22Rv1 (cell line): ENCODE results near the gene GDI2.

Source experiments
- H3K27ac ChIP-seq: fragments of 450-650 bp; 2 replicates; pipeline ENCODE4 v1.5.1; 2017
- CTCF ChIP-seq: fragments of 450-650 bp; IDR thresholded peaks from 2 replicates; pipeline ENCODE4 v1.5.1; 2017; ENCODE audit warnings: mild to moderate bottlenecking
- ZFX ChIP-seq: fragments of 450-650 bp; IDR thresholded peaks from 2 replicates; pipeline ENCODE4 v1.6.1; 2017; ENCODE audit warnings: antibody characterized with exemption, borderline replicate concordance

Gene GDI2

GRCh38 chr10:5737352-5737751, 75.9 kb downstream of the GDI2 start:
- TF ChIP-seq CTCF (no peak), ZFX (no peak)
- no peak overlapping the region for H3K27ac ChIP-seq

- H3K27ac ChIP-seq = peak overlapping the region; percentile 19; the same call in 1 of the 2 replicates
- TF ChIP-seq CTCF = no peak
- no peak for TF ChIP-seq ZFX
Observed at GRCh38 chr10:5736591-5736990, 76.6 kb downstream of the GDI2 start.

- H3K27ac ChIP-seq = no peak overlapping the region
- TF ChIP-seq CTCF (no peak), ZFX (no peak)
Observed at GRCh38 chr10:5735119-5735518, 78.1 kb downstream of the GDI2 start.

- no peak for TF ChIP-seq ZFX
- TF ChIP-seq CTCF = no peak
- no peak overlapping the region for H3K27ac ChIP-seq
Observed at GRCh38 chr10:5732141-5732540, 81.1 kb downstream of the GDI2 start.

- H3K27ac ChIP-seq = no peak overlapping the region
- TF ChIP-seq ZFX (no peak), CTCF (no peak)
Observed at GRCh38 chr10:5731559-5731958, 81.7 kb downstream of the GDI2 start.

- no peak overlapping the region for H3K27ac ChIP-seq
Observed at GRCh38 chr10:5730766-5731165, 82.5 kb downstream of the GDI2 start.

GRCh38 chr10:5723692-5724091, 89.5 kb downstream of the GDI2 start:
- H3K27ac ChIP-seq = no peak overlapping the region
- TF ChIP-seq CTCF = no peak
- TF ChIP-seq ZFX = no peak

More at GRCh38 chr10:5730766-5731165, 82.5 kb downstream of the GDI2 start:
- TF ChIP-seq CTCF (no peak), ZFX (no peak)
